AG10803 (cell line): ENCODE data around the gene KLHL20.
"Not testable (repeated sequence)": the region's sequence is repeated elsewhere in the genome, so short reads cannot be mapped to it uniquely, and the experiment has no call there.

Experiments
- DNase-seq: peaks from one replicate; pipeline ENCODE4 v3.0.0; 2010; ENCODE audit warnings: low read depth
- H3K4me3 ChIP-seq: 2 replicates; pipeline ENCODE4 v1.5.1; 2011; ENCODE audit warnings: mild to moderate bottlenecking, low read length, control low read depth
- CTCF ChIP-seq: conservative IDR thresholded peaks from 2 replicates; pipeline ENCODE4 v1.5.1; 2011; ENCODE audit warnings: mild to moderate bottlenecking, low read length, control low read depth, inconsistent platforms

KLHL20 gene

GRCh38 chr1:173714759-173715537 is at the start of gene KLHL20:
Gene KLHL20 (plus strand): TSS chr1:173714981. CDS start chr1:173716044, 1,063 bp downstream.
- peak; percentile 90 for DNase-seq
- TF ChIP-seq CTCF = no peak
- H3K4me3 ChIP-seq = peak within 1 kb of the TSS; percentile 91

- H3K4me3 ChIP-seq = no peak overlapping the region
- no peak for TF ChIP-seq CTCF
- DNase-seq = no peak
Observed at GRCh38 chr1:173666646-173667045, 48.1 kb upstream of the KLHL20 start.

- TF ChIP-seq CTCF = 0 out of 2 replicates have a peak, but pooled peaks have one; percentile 5
- H3K4me3 ChIP-seq = peak within 1 kb of the TSS; percentile 49
- peak; percentile 13 for DNase-seq
Observed at GRCh38 chr1:173669491-173669941, 45.3 kb upstream of the KLHL20 start, which contains the start of gene ANKRD45. Gene ANKRD45 (minus strand): TSS chr1:173669851. CDS start chr1:173659418, 10,433 bp downstream.

GRCh38 chr1:173674496-173674895 is 40.3 kb upstream of the KLHL20 start:
- not testable (repeated sequence) for H3K4me3 ChIP-seq, DNase-seq

- not testable (repeated sequence) for DNase-seq, H3K4me3 ChIP-seq
Observed at GRCh38 chr1:173680152-173680551, 34.6 kb upstream of the KLHL20 start.

- no peak for TF ChIP-seq CTCF
- no peak for DNase-seq
- no peak overlapping the region for H3K4me3 ChIP-seq
Observed at GRCh38 chr1:173682184-173682583, 32.6 kb upstream of the KLHL20 start.

- not testable (repeated sequence) for H3K4me3 ChIP-seq, DNase-seq
Observed at GRCh38 chr1:173683838-173684237, 30.9 kb upstream of the KLHL20 start.

GRCh38 chr1:173685121-173685520 is 29.7 kb upstream of the KLHL20 start:
- not testable (repeated sequence) for H3K4me3 ChIP-seq, DNase-seq

GRCh38 chr1:173688300-173688699 is 26.5 kb upstream of the KLHL20 start:
- TF ChIP-seq CTCF = no peak
- H3K4me3 ChIP-seq = no peak overlapping the region
- DNase-seq = no peak
